NK-92 treated with Interleukin-12 subunit alpha and Interleukin-12 subunit beta, amount 100 ng/mL, for 24 hours (cell line): Measurements from ENCODE around the gene CDK5RAP3.
A peak's percentile ranks its signal among the peaks of the same experiment; 100 is the strongest.
"Not testable (repeated sequence)": the region's sequence is repeated elsewhere in the genome, so short reads cannot be mapped to it uniquely, and the experiment has no call there.

ENCODE experiments used
- DNase-seq: peaks from one replicate; lab custom pipeline; 2025; lab: John Stamatoyannopoulos, UW

Gene CDK5RAP3, protein sequence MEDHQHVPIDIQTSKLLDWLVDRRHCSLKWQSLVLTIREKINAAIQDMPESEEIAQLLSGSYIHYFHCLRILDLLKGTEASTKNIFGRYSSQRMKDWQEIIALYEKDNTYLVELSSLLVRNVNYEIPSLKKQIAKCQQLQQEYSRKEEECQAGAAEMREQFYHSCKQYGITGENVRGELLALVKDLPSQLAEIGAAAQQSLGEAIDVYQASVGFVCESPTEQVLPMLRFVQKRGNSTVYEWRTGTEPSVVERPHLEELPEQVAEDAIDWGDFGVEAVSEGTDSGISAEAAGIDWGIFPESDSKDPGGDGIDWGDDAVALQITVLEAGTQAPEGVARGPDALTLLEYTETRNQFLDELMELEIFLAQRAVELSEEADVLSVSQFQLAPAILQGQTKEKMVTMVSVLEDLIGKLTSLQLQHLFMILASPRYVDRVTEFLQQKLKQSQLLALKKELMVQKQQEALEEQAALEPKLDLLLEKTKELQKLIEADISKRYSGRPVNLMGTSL

DNA sequence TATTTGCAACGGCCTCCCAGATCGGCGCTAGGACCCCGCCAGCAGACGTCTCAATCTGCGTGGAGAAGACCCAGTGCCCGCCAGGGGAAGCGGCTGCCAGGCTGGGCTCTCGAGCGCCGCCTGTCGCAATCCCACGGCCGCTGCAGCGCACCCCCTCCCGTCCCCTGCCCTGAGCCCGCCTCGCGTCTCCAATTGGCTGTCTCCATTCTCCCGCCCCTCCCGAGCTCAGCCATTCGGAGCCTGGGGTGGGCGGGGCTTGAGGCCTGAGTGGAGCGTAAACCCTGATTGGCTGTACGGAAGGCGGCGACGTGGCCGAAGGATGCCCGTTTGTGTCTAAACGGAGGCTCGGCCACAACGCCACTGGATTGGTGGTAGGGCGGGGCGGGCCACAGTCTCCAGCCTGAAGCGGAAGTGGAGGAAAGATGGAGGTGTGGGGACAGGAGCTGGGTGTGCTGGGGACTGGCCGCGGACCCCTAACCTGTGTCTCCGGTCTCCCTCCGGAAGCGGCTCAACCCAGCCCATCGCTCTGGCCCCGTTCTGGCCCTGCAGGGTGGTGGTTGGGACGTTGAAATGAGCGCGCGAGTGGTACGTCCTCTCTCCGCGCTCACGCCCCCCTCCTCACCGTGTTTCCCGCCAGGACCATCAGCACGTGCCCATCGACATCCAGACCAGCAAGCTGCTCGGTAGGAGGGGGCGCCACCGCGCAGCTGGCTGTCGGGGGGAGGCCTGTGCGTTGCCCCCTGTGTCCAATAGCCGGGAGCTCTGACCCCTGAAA lies at the start of gene CDK5RAP3:
Gene CDK5RAP3 (plus strand): TSS at position 389 of the 775 bp plus-strand sequence. CDS start 34 bp downstream, at position 423.
- DNase-seq: peak; percentile 99

DNA sequence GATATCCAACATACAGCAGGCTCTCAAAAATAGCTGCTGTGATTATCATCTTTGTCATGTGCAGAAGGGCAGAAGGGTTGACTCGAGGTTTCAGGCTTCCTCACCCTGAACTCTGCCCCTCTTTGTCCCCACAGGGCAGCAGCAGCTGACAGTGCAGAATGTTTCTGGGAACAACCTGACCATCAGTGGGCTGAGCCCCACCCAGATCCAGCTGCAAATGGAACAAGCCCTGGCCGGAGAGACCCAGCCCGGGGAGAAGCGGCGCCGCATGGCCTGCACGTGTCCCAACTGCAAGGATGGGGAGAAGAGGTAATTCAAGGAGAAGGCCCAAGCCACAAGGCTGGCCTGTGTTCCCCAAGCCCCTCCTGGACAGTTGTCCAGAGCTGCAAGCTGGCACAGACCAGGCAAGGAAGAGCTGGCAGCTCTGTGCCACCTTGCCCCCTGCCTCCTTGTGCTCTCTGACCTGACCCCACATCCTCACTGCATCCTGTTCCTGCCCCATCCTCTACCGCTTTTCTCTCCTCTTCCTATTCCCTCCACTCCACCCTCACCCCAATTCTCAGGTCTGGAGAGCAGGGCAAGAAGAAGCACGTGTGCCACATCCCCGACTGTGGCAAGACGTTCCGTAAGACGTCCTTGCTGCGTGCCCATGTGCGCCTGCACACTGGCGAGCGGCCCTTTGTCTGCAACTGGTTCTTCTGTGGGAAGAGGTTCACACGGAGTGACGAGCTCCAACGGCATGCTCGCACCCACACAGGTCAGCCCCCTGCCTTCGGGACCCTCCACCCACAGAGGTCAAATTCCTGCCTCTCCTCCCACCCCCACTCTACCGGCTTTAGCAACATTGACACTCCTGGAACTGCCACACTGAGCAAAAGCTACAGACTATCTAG lies 45.9 kb upstream of the CDK5RAP3 start:
- DNase-seq: no peak

DNA sequence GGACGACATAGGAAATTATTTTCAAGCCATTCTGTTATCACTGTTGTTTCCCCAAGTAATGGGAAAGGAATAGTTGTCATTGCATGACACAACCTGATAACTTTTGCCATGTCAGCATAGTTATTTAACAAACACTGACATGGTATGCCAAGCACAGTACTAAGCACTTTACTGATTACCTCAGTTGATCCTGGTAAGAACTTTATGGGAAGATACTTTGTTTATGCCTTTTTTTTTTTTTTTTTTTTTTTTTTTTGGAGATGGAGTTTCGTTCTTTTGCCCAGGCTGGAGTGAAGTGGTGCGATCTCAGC lies 45.3 kb upstream of the CDK5RAP3 start:
- no peak for DNase-seq

DNA sequence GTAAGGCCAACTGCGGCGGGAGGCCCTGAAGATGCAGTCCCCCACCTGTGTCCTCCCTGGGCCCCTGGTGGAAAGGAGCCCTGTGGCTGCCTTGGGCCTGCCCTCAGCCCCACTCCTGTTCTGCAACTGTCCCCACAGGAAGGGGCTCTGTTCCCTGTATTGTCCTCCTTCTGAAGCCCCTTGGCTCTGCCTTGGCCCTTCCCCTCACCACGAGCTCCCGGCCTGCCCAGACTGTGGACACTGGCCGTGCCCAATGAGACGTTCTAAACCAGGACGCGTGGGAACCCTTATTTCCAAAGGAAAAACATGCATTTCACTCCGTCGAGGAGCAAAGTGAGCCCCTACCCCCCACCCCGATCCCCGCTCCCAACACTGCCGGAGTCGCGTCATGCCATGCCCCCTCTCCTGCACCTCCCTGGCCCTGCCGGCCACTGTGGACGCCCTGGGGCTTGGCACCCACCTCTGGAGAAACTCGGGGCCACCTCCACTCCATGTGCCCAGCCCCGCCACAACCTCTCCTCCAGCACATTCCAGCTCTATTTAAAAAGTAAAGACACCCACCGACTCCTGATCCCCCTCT lies 43.0 kb upstream of the CDK5RAP3 start:
- DNase-seq: no peak

DNA sequence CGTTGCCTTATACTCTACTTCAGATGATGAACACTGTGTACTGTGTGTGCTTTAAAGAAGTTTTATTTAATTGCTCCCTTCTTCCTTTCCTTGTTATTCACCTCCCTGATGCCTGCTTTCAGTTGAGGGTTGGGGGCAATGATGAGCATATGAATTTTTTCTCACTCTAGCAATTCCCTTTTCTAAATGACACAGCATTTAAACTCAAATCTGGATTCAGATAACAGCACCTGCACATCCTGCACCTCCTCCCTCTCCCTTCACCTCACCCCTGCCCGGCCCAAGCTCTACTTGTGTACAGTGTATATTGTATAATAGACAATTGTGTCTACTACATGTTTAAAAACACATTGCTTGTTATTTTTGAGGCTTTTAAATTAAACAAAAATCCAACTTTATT lies 42.5 kb upstream of the CDK5RAP3 start:
- no peak for DNase-seq

DNA sequence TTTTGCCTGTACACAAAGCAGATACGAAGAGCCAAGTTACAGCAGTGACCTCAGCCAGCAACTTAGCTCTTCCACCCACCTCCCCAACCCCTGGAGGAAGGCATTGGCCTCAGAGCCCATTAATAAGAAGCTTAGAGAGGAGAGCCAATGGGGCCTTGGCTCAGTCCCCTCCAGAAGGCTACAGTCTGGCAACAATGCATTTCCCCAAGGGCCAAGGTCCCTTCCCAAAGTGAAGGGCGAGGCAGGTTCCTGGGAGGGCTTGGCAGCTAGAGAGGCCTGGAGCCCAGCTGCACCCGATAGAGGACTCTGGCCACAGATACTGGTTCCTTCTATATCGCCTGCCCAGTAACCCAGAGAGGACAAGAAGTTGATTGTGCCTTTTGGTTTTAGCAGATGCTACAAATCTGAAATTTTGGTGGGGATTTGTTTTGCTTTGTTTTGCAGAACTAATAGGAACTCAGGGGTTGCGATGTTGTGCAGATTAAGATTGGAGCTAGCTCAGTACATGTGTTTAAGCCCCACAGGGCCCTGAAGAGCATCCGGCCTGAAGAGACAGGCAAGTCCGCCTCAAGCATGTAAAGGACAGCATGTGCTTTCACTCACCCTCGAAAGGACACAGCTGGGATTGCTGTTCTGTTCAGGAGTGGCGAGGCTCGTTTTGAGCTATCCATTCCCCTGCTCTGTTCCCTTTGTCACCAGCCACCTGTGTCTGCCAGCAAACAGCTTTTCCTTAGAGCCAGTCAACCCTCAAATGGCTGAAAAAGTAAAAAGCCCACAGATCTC lies 41.5 kb upstream of the CDK5RAP3 start:
- DNase-seq: no peak

DNA sequence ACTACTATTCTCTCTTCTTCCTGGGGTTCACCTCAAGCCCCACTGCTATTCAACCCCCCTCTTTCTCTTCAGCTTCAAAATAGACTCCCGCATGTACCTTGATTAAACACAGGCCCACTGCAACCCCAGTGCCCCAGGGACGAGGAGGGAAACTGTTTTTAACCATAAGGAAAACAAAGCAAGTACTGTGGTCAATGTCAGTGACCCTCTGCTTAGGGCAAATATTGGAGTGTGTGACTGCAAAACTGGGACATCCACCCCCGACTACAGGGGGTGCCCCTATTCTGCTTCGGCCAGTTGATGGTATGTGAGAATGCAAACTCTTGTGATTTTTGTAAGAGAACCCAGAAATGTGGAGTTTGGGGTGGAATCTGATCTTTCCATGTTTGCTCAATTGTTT lies 39.1 kb upstream of the CDK5RAP3 start:
- no peak for DNase-seq

DNA sequence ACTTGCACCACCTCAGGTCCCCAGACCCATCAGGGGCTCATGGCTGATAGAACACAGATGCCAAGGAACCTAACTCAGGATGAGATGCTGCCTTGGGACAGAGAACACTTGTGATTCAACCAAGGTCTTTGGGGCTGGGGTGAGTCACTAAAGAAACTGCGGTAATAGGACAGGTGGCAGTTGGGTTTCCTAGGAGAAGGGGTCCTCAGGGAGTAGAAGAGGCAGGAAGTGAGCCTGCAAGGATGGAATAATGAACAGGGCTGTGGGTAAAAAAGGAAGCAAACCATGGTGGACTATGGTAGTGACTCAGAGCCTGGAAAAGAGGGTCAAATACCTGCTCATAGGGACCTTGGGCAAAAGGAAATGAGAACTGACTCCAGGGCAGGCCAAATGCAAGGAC lies 36.1 kb upstream of the CDK5RAP3 start:
- DNase-seq: no peak

DNA sequence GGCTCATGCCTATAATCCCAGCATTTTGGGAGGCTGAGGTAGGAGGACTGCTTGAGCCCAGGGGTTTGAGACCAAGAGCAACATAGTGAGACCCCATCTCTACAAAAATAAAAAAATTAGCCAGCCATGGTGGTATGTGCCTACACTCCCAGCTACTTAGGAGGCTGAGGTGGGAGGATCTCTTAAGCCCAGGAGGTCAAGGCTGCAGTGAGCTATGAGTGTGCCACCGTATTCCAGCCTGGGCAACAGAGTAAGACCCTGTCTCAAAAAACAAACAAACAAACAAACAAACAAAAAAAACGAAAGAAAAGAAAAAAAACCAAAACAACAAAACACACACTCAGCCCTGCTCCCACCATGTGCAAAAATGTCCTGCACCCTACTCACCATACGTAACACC lies 35.4 kb upstream of the CDK5RAP3 start:
- not testable (repeated sequence) for DNase-seq

DNA sequence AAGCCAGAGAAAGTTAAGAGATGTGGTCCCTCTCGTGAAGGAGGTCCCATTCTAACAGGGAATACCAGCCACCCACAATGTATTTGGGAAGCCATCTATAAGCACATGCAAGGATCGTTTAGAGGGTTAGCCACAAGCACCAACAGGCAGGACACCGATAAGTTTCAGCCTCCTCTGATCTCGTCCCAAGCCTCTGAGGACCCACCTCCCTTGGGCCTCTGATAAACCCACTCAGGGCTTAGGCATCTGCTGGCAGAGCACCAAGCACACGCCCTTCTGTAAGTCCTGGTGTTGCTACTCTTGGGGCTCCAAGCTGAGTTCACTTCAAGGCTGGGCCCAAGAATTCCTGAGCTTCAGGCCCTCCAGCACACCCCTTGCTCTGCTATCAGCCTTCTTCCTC lies 35.0 kb upstream of the CDK5RAP3 start:
- no peak for DNase-seq

DNA sequence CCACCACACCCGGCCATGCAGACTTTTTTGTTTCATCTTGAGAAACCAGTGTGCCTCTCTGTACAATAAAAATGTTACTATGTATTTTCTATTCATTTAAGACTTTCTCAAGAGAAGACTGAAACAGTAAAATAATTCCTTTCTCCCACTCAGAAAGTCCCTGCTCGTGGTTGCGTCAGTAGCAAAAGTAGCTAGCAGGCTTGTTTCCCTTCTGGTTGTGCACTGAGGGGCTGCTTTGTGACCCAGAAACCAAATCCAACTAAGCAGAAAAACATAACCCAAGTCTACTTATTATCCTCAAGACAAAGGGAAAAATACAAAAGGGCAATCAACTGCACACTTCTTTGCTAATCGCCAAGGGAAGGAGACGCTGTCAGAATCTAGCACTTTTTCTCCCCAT lies 33.0 kb upstream of the CDK5RAP3 start:
- no peak for DNase-seq

DNA sequence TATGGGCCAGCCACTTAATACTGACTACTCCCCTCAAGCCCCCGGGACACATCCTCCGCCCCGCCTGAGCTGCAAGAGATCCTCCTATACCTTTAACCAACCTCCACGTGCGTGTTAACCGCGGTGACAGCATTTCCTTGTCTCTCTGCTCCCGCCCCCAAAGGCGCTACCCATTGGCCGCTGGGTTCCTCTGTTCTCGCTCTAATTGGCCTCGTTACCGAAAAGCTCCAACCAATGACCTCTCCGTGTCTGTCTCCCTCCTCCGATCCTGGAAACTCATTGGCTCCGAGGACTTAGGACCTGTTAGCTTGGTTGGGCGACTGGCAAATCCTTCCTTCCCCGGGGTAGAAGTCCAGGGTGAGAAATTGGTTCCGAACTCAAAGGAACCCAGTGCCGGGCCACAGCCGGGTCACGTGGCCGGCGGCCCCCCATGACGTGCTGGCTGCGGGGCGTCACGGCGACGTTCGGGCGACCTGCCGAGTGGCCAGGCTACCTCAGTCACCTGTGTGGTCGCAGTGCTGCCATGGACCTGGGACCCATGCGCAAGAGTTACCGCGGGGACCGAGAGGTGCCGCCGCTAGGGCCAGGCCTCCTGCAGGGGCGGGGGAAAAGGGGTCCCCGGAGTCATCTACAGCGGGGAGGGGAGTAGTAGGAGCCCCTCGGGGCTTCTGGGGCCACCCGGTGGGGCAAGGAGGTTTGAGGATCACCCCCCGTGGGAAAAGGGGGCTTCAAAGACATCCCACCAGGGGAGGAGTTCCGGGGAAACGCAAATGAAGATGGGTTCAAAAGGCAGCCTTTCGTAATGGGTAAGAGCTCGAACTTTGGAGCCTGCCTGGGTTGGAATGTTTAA lies 29.4 kb upstream of the CDK5RAP3 start, which contains the start of gene PNPO:
Gene PNPO (plus strand): TSS at position 326 of the 850 bp plus-strand sequence. CDS start 105 bp downstream, at position 431.
- DNase-seq: peak; percentile 96

DNA sequence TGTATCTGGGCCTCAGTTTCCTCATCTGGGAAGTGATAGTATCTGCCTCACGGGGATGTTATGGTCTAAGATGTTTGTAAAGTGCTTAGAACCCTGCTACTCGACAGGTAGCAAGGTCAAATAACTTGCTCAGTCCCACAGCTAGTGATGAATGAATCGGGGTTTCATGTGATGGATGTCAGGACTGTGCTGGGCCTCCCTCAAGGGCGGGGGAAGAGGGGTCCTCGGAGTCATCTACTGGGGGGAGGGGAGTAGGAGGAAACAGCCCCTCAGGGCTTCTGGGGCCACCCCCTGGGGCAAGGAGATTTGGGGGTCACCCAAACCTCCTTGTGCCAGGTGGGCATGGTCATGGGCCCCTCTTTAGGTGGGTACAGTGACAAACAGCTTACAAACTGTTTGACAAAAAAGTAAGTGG lies 28.8 kb upstream of the CDK5RAP3 start:
- DNase-seq: no peak

DNA sequence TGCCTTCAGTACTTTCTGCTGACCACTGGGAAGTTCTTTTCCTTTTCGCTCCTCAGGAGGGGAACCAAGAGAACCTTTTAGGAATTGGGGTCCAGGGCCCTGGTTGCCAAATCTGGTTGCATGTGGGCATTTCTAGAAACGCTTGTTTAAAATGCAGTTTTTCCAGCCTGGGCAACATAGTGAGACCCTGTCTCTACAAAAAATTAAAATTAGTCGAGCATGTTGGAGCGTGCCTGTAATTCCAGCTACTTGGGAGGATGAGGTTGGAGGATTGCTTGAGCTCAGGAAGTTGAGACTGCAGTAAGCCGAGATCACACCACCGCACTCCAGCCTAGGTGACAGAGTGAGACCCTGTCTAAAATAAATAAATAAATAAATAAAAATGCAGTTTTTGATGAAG lies 28.3 kb upstream of the CDK5RAP3 start:
- DNase-seq: no peak

DNA sequence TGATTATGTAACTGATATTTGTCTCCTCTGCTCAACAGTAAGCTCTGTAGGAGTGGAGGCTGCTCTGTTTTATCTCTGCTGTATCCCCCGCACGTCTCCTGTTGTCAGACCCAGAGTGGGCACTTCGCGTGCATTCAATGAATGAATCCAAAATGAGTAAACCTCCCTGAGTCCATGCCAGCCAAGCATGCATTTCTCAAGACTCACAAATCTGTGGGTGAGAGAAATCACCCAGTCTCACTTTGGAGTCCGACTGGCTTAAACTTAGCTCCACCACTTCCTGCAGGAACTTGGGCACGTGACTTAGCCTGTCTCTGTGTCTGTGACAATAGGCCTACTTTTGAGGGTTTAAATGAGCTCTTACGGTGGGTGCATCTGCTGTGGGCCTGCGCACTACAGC lies 25.8 kb upstream of the CDK5RAP3 start:
- DNase-seq: no peak

DNA sequence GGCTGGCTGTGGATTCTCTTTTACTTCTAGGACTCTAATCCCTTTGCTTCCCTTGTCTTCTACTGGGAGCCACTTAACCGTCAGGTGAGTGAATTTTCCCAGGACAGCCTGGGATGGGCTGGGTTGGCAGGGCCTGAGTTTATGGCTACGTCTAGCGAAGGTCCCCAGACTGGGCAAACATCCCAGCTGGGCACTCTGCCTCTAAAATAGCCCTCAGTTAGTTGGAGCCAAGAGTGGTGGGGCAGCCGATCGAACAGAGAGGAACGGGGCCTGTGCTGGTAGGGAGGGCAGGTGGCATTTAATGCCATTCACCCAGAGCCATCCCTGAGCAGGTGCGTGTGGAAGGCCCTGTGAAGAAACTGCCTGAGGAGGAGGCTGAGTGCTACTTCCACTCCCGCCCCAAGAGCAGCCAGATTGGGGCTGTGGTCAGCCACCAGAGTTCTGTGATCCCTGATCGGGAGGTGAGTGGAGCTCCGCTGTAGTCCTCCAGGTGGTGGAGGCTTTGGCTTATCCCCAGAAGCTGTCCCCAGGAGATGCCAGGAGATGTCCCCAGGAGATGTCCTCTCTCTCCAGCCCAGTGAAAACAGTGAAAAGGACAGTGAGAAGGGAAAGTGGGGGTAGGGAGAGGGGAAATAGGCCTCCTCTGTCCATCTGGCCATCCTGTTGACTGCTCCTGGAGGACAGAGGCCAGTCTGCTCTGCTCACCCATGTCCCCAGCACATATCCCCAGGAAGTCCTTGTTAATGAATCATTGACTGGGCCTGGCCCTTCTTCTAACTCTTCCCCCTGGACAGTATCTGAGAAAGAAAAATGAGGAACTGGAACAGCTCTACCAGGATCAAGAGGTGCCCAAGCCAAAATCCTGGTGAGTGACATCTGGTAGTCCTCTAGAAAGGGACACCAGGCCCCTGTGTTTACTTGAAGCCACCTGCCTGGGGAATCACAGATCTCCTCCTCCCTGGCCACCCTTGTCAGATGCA lies 25.1 kb upstream of the CDK5RAP3 start:
- no peak for DNase-seq

DNA sequence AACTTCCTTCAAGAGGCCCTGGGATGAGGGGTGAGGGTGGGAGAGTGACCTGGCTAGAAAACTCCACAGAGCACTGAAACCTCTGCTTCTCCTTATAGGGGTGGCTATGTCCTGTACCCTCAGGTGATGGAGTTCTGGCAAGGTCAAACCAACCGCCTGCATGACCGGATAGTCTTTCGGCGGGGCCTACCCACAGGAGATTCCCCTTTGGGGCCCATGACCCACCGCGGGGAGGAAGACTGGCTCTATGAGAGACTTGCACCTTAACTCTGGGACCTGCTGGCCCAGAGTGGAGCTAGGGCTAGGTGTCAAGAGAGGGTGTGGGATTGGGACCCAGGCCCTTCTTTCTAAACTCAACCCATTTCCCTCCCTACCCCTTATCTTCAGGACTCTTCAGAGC lies 24.4 kb upstream of the CDK5RAP3 start:
- no peak for DNase-seq

DNA sequence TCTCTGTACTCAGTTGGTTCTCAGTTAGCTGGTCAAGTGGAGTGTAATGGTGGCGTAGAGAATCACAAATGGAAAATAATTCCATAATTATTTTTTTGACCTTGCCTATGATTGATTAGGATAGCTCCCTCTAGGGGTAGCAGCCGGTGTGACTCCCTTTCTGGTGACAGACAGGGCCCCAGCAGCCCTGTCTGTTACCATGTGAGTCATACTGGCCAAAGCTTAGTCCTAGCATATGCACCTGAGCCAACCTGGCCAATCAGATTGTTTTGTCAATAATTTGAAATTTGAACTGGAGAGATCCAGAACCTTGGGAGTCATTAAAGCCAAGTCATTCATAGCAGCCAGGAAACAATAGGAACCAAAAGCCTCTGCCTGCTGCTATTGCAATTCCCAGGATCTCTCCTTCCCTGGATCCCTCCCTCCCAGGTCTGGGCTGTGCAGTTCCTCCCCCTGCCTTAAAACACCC lies 23.9 kb upstream of the CDK5RAP3 start:
- peak; percentile 56 for DNase-seq
